Common myeloid progenitor, CD34-positive (primary cell): ENCODE data around the gene ZNF579.

Source experiments
- CTCF ChIA-PET: fragments of 350-600 bp; sonication (Branson Sonifier 250); formaldehyde crosslinking; loops from one replicate; lab custom pipeline; 2021; ENCODE audit warnings: antibody characterized with exemption; lab: Charles Lee
- POLR2A ChIA-PET: fragments of 350-600 bp; sonication (Branson Sonifier 250); formaldehyde crosslinking; loops from one replicate; lab custom pipeline; 2021; ENCODE audit warnings: antibody characterized with exemption; lab: Charles Lee
- DNase-seq, 3 donors: peaks; one replicate each; pipeline versions ENCODE4 v3.0.0 to v3.0.0-alpha.2; 2013
- H3K27ac ChIP-seq, 2 experiments: 1 replicate in 1 of 2; 2 replicates in 1 of 2; pipeline ENCODE4 v1.7.0; 2013; ENCODE audit warnings: inconsistent platforms in 2 of 2, low read length in 2 of 2, mild to moderate bottlenecking in 2 of 2, low read depth in 1 of 2, moderate library complexity in 1 of 2; ENCODE audit not compliant: severe bottlenecking in 2 of 2, insufficient read depth in 1 of 2, poor library complexity in 1 of 2
- H3K27me3 ChIP-seq, 5 experiments: replicated peaks in 2 of 5; 1 replicate in 3 of 5; 2 replicates in 2 of 5; pipeline versions ENCODE4 v1.6.1 to v1.7.0; 2013; ENCODE audit warnings: low read length in 4 of 5, mild to moderate bottlenecking in 2 of 5, moderate library complexity in 2 of 5, inconsistent platforms in 1 of 5; ENCODE audit not compliant: insufficient read depth in 5 of 5, control insufficient read depth in 4 of 5
- H3K36me3 ChIP-seq, 4 experiments: 1 replicate in 2 of 4; 2 replicates in 2 of 4; pipeline versions ENCODE4 v1.6.1 to v1.7.0; 2013; ENCODE audit warnings: low read length in 3 of 4, control low read depth in 1 of 4, mild to moderate bottlenecking in 1 of 4; ENCODE audit not compliant: control insufficient read depth in 4 of 4, insufficient read depth in 4 of 4
- H3K4me1 ChIP-seq, 4 experiments: 1 replicate in 3 of 4; 2 replicates in 1 of 4; pipeline versions ENCODE4 v1.6.1 to v1.7.1; 2013; ENCODE audit warnings: low read length in 3 of 4, mild to moderate bottlenecking in 3 of 4, control low read depth in 1 of 4, inconsistent platforms in 1 of 4, moderate library complexity in 1 of 4; ENCODE audit not compliant: control insufficient read depth in 4 of 4, insufficient read depth in 4 of 4; ENCODE audit errors: control extremely low read depth in 1 of 4
- H3K4me3 ChIP-seq, 7 experiments: 1 replicate in 4 of 7; 2 replicates in 3 of 7; pipeline versions ENCODE4 v1.5.1 to v1.7.0; 2013; ENCODE audit warnings: mild to moderate bottlenecking in 7 of 7, low read length in 6 of 7, moderate library complexity in 6 of 7, inconsistent platforms in 2 of 7, low read depth in 2 of 7, control low read depth in 1 of 7; ENCODE audit not compliant: insufficient read depth in 4 of 7, control insufficient read depth in 1 of 7; ENCODE audit errors: extremely low read depth in 1 of 7
- H3K9me3 ChIP-seq, 5 experiments: 1 replicate in 4 of 5; 2 replicates in 1 of 5; pipeline versions ENCODE4 v1.6.1 to v1.7.1; 2013; ENCODE audit warnings: low read length in 4 of 5, mild to moderate bottlenecking in 2 of 5, inconsistent platforms in 1 of 5, low read depth in 1 of 5, moderate library complexity in 1 of 5; ENCODE audit not compliant: control insufficient read depth in 4 of 5, insufficient read depth in 2 of 5; ENCODE audit errors: control extremely low read depth in 1 of 5
- WGBS: methylation state at CpG from one replicate; pipeline ENCODE4 v1.1.5; 2013; ENCODE audit not compliant: insufficient coverage; 5-methylcytosine and 5-hydroxymethylcytosine counted together

Gene ZNF579

DNA sequence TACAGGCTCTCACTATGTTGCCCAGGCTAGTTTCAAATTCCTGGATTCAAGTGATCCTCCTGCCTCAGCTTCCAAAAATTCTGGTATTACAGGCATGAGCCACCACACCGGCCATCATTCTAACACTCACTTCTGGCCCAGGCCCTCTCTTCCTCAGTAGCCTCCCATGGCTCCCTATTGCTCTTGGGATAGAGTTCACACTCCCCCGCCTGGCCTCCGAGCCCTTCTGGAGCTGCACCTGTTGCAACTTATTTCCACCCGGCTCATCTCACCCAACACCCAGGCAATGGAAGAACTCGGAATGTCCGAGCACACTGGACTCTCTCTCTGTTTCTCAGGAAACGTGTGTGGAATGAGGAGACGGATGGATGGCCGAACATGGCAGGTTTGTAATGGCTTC, 26.3 kb downstream of the ZNF579 start:
- DNase-seq = no peak
- POLR2A ChIA-PET = no interaction called here
- 96% methylated on average over 6 of the region's 9 CpGs for WGBS
- no peaks in the 10 kb centered on the region for H3K4me1 ChIP-seq
- no peaks in the 10 kb centered on the region for H3K9me3 ChIP-seq
- H3K4me3 ChIP-seq = no peak overlapping the region
- no peaks in the 10 kb centered on the region for H3K27me3 ChIP-seq
- no peak overlapping the region for H3K27ac ChIP-seq
- CTCF ChIA-PET = no interaction called here
- no peaks in the 10 kb centered on the region for H3K36me3 ChIP-seq

DNA sequence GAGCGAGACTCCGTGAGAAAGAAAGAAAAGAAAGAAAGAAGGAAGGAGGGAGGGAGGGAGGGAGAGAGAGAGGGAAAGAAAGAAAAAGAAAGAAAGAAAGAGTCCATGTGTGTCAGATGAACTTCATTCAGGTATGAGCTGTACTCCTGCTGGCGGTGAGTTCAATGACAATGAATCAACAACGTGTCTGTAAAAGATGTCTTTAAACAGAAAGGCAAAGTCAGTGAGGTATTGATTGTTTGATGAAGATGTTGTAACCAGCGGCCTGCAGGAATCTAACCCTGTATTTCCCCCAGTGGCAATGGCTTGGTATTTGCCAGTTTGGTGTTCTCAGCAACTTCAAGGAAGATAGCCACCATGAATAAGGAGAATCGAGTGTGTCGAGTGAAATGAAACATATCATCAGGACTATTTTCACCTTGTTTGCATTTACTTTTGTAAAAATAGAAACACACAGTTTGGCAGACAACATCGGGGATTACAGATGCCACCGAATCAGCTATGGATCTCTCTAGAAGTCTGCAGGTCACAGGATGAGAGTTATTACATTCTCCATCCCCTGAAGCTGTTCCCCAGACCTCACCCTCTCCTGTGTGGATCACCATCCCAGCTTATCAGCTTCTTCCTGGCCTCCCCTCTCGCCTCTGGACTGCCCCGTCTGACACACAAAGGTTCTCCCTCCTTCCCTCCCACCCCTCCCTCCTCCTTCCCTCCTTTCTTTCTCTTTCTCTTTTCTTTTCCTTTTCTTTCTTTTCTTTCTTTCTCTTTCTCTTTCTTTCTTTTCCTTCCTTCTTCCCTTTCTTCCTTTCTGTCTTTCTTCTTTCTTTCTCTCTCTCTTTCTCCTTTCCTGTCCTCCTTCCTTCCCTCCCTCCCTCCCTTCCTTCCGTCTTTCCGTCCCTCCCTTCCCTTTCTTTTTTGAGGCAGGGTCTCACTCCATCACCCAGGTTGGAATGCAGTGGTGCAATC, 27.1 kb downstream of the ZNF579 start:
- no peak for DNase-seq
- Histone ChIP-seq H3K36me3 (no peaks in the 10 kb centered on the region), H3K27ac (no peak overlapping the region), H3K4me3 (no peak overlapping the region), H3K9me3 (no peaks in the 10 kb centered on the region), H3K27me3 (no peaks in the 10 kb centered on the region), H3K4me1 (no peaks in the 10 kb centered on the region)
- ChIA-PET POLR2A (no interaction called here), CTCF (no interaction called here)
- WGBS = 84% methylated on average over 11 of the region's 13 CpGs

DNA sequence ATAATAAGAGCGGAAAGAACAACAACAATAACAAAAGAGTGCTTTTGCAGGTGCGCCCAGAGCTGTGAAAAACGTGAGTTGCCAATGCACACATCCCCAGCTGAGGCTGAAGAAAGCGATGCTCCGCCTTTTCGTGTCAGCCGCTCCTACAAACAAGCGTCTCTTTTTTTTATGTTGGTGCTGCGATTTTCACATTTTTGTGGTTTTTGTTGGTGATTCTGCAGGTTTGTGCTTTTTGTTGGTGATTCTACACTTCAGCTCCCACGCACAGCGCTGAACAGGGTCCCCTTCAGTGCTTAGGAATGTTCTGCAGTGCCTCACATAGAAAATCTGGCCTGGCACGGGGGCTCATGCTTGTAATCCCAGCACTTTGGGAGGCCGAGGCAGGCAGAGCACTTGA, 28.0 kb downstream of the ZNF579 start:
- Histone ChIP-seq H3K36me3 (no peaks in the 10 kb centered on the region), H3K4me3 (no peak overlapping the region), H3K27me3 (no peaks in the 10 kb centered on the region), H3K4me1 (peaks cover 0 to 5% (median 1%) of the 10 kb centered on the region in 4 experiments), H3K9me3 (no peaks in the 10 kb centered on the region), H3K27ac (no peak overlapping the region)
- 96% methylated on average over 12 of the region's 13 CpGs for WGBS
- ChIA-PET CTCF (interaction anchor here (0.7 kb wide), 1 partner anchor 76 kb away, joined by 3 read pairs; the partner anchor contains the start of gene ZNF628), POLR2A (no interaction called here)
- DNase-seq = no peak

DNA sequence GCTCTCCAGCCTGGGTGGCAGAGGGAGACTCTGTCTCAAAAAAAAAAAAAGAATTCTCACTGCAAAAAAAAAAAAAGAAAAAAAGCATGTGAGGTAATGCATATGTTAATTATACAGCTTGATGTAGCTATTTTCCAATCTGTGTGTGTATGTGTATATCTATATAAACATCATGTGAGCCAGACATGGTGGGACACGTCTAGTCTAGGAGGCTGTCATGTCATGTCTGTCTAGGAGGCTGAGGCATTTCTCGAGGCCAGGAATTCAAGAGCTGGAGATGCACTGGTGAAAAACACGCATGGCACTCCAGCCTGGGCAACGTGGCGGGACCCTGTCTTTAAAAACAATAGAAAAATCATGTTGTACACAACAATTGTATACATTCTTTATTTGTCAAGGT, 28.4 kb downstream of the ZNF579 start:
- no peaks in the 10 kb centered on the region for H3K9me3 ChIP-seq
- H3K4me1 ChIP-seq = peaks cover 0 to 9% (median 5%) of the 10 kb centered on the region in 4 experiments
- no peaks in the 10 kb centered on the region for H3K36me3 ChIP-seq
- DNase-seq = no peak
- H3K27ac ChIP-seq = no peak overlapping the region
- no peaks in the 10 kb centered on the region for H3K27me3 ChIP-seq
- no peak overlapping the region for H3K4me3 ChIP-seq
- CTCF ChIA-PET = interaction anchor here (0.7 kb wide), 1 partner anchor 76 kb away, joined by 3 read pairs; the partner anchor contains the start of gene ZNF628
- POLR2A ChIA-PET = no interaction called here
- WGBS = 100% methylated on average over 2 of the region's 5 CpGs

DNA sequence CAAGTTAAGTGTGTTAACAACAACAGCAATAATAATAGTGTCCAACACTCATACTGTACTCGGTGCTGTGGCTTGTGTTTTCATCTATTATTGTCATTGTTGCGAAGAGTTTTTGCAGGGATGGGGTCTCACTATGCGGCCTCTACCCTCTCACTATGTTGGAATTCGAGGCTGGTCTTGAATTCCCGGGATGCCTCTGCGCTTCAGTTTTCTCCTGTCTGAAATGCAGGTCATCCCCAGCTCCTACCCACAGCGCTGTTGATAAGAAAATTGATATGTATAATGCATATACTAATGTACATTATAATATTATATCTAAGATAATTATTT, 30.4 kb downstream of the ZNF579 start:
- DNase-seq = no peak
- ChIA-PET POLR2A (no interaction called here), CTCF (interaction anchor here (1.2 kb wide), 1 partner anchor 56 kb away, joined by 3 read pairs; no protein-coding TSS in a partner anchor)
- Histone ChIP-seq H3K4me1 (peaks cover 0 to 28% (median 20%) of the 10 kb centered on the region in 4 experiments), H3K27me3 (no peaks in the 10 kb centered on the region), H3K27ac (no peak overlapping the region), H3K36me3 (no peaks in the 10 kb centered on the region), H3K4me3 (no peak overlapping the region), H3K9me3 (no peaks in the 10 kb centered on the region)
- WGBS = 100% methylated on average over 3 of the region's 7 CpGs

DNA sequence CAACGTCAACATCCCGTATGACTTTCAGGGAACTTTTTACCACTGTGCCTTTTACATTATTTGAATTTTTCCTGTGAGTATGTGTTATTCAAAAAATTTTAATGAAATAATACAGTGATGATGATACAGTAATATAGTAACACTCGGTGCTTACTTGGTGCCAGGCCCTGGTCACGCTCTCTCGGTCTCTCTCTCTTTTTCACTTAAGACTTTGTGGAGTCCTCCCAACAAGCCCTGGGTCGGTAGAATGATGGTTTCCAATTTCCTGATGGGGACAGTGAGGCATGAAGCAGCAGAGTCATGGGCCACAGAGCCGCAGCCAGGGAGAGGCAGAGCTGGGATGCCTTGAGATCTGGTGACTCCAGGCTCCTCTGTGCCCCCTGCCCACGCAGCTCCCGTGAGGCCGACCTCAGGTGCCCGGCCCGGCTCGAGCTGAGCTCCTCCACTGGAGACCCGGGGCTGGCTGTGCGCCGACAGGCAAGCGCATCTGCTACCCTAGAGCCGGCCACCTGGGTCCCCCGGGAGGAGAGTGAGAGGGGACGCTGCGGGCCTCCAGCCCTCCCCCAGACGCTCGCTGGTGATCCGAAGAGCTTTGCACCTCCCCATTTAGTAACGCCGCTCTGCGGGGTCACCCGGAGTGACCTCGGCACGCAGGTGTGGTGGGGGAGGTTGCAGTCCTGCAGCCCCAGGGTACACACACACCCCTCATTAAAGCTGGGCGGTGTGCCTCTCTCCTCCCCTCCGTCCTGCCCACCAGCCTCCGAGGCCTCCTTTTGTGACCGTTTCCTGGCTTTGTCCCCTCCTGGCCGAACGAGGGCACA, 30.9 kb downstream of the ZNF579 start:
- H3K4me3 ChIP-seq = no peak overlapping the region
- no peak overlapping the region for H3K27ac ChIP-seq
- no peaks in the 10 kb centered on the region for H3K36me3 ChIP-seq
- POLR2A ChIA-PET = no interaction called here
- no peaks in the 10 kb centered on the region for H3K9me3 ChIP-seq
- CTCF ChIA-PET = interaction anchor here (1.2 kb wide), 1 partner anchor 57 kb away, joined by 3 read pairs; no protein-coding TSS in a partner anchor
- H3K27me3 ChIP-seq = no peaks in the 10 kb centered on the region
- H3K4me1 ChIP-seq = peaks cover 0 to 33% (median 20%) of the 10 kb centered on the region in 4 experiments
- peak in 2 of 3 donors; percentile 20 to 50 for DNase-seq
- WGBS = 88% methylated on average over 33 of the region's 36 CpGs
